ENCODE results near the gene XPO4.
"Not testable (repeated sequence)": the region's sequence is repeated elsewhere in the genome, so short reads cannot be mapped to it uniquely, and the experiment has no call there.

XPO4 gene

GRCh38 chr13:20902438-20903163, at the start of gene XPO4:
TSS of gene XPO4 (minus strand) at chr13:20902746. CDS start at chr13:20902738, 8 bp downstream.
- DNase-seq (ENCODE audit: low read depth) = peak; percentile 65

GRCh38 chr13:20948001-20948400, 45.5 kb upstream of the XPO4 start:
- not testable (repeated sequence) for DNase-seq (ENCODE audit: low read depth)

GRCh38 chr13:20945952-20946383, 43.4 kb upstream of the XPO4 start:
- no peak for DNase-seq (ENCODE audit: low read depth)

GRCh38 chr13:20942938-20943559, 40.5 kb upstream of the XPO4 start:
- no peak for DNase-seq (ENCODE audit: low read depth)

GRCh38 chr13:20940511-20940910, 38.0 kb upstream of the XPO4 start:
- DNase-seq (ENCODE audit: low read depth) = not testable (repeated sequence)

- no peak for DNase-seq (ENCODE audit: low read depth)
Measured at GRCh38 chr13:20940083-20940482, 37.5 kb upstream of the XPO4 start.

- no peak for DNase-seq (ENCODE audit: low read depth)
Measured at GRCh38 chr13:20939662-20940061, 37.1 kb upstream of the XPO4 start.

- DNase-seq (ENCODE audit: low read depth) = no peak
Measured at GRCh38 chr13:20938302-20938701, 35.8 kb upstream of the XPO4 start.

- no peak for DNase-seq (ENCODE audit: low read depth)
Measured at GRCh38 chr13:20927596-20928257, 25.2 kb upstream of the XPO4 start.

GRCh38 chr13:20925395-20925790, 22.8 kb upstream of the XPO4 start:
- not testable (repeated sequence) for DNase-seq (ENCODE audit: low read depth)

GRCh38 chr13:20924758-20925394, 22.3 kb upstream of the XPO4 start:
- DNase-seq (ENCODE audit: low read depth) = peak; percentile 37

- no peak for DNase-seq (ENCODE audit: low read depth)
Measured at GRCh38 chr13:20923272-20923671, 20.7 kb upstream of the XPO4 start.

- DNase-seq (ENCODE audit: low read depth) = no peak
Measured at GRCh38 chr13:20921572-20921971, 19.0 kb upstream of the XPO4 start.

- not testable (repeated sequence) for DNase-seq (ENCODE audit: low read depth)
Measured at GRCh38 chr13:20915676-20916075, 13.1 kb upstream of the XPO4 start.

GRCh38 chr13:20911037-20911436, 8.5 kb upstream of the XPO4 start:
- no peak for DNase-seq (ENCODE audit: low read depth)

GRCh38 chr13:20908714-20909497, 6.4 kb upstream of the XPO4 start:
- DNase-seq (ENCODE audit: low read depth) = no peak

- no peak for DNase-seq (ENCODE audit: low read depth)
Measured at GRCh38 chr13:20904908-20905307, 2.4 kb upstream of the XPO4 start.

GRCh38 chr13:20903164-20903475, 574 bp upstream of the XPO4 start:
- no peak for DNase-seq (ENCODE audit: low read depth)

GRCh38 chr13:20901668-20902437, 693 bp downstream of the XPO4 start:
- peak; percentile 3 for DNase-seq (ENCODE audit: low read depth)

- no peak for DNase-seq (ENCODE audit: low read depth)
Measured at GRCh38 chr13:20894245-20894644, 8.3 kb downstream of the XPO4 start.

GRCh38 chr13:20891768-20892167, 10.8 kb downstream of the XPO4 start:
- DNase-seq (ENCODE audit: low read depth) = no peak
